Stimulated activated CD4-positive, alpha-beta T cell treated with anti-CD3 and anti-CD28 coated beads, Interleukin-4, amount 100 ng/mL, for 24 hours (primary cell): ENCODE data around the gene SNX22.

Experiments used
- DNase-seq: peaks from one replicate; pipeline ENCODE4 v3.0.0-alpha.2; 2020

SNX22 gene

GRCh38 chr15:64156652-64157331, 5.3 kb downstream of the SNX22 start:
- no peak for DNase-seq

- DNase-seq: no peak
Measured at GRCh38 chr15:64157599-64158125, 6.1 kb downstream of the SNX22 start.

GRCh38 chr15:64158363-64159134, 7.0 kb downstream of the SNX22 start:
- no peak for DNase-seq

- DNase-seq: no peak
Measured at GRCh38 chr15:64161688-64162477, 10.4 kb downstream of the SNX22 start.

GRCh38 chr15:64162478-64162868, 10.9 kb downstream of the SNX22 start:
- DNase-seq: no peak

- peak; percentile 97 for DNase-seq
Measured at GRCh38 chr15:64162869-64163658, 11.5 kb downstream of the SNX22 start, which contains the start of gene PPIB. Gene PPIB (minus strand): TSS chr15:64163022. CDS start chr15:64162986, 36 bp downstream.

- DNase-seq: no peak
Measured at GRCh38 chr15:64163659-64164362, 12.3 kb downstream of the SNX22 start.

GRCh38 chr15:64164436-64164835, 12.9 kb downstream of the SNX22 start:
- no peak for DNase-seq

- DNase-seq: no peak
Measured at GRCh38 chr15:64166102-64166890, 14.8 kb downstream of the SNX22 start.

- DNase-seq: no peak
Measured at GRCh38 chr15:64180235-64180824, 28.8 kb downstream of the SNX22 start.

GRCh38 chr15:64182859-64183370, 31.4 kb downstream of the SNX22 start:
- DNase-seq: no peak

- DNase-seq: no peak
Measured at GRCh38 chr15:64185146-64185911, 33.8 kb downstream of the SNX22 start.

- DNase-seq: no peak
Measured at GRCh38 chr15:64187396-64188191, 36.1 kb downstream of the SNX22 start.

GRCh38 chr15:64191971-64192830, 40.7 kb downstream of the SNX22 start:
- no peak for DNase-seq

- DNase-seq: no peak
Measured at GRCh38 chr15:64193971-64194370, 42.4 kb downstream of the SNX22 start.

GRCh38 chr15:64197425-64197824, 45.9 kb downstream of the SNX22 start:
- no peak for DNase-seq

- DNase-seq: no peak
Measured at GRCh38 chr15:64205202-64205601, 53.7 kb downstream of the SNX22 start.
